ENCODE results near the gene KIF7.

Gene KIF7

DNA sequence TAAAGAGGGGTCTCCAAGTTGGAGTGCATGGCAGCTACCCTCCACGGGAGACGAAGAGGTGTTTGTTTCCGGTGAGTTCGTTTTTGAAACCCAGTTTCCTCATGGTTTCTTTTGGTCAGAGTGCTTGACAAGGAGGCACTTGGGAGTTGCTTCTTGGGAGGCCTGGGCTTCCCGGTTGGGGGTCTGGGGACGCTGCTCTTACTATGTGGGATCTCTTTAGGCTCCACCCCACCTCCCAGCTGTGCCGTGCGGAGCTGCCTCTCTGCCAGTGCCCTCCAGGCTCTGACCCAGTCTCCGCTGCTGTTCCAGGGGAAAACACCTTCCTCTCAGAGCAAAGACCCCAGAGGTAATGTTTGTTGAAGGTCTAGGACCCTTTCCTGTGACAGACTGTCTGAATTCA, 29.6 kb downstream of the KIF7 start:
- Histone ChIP-seq H3K9me3 (no peaks in the 10 kb centered on the region), H3K36me3 (peaks cover 98% of the 10 kb centered on the region), H4K20me1 (peaks cover 23% of the 10 kb centered on the region; the same call in 1 of the 2 replicates), H3K4me2 (no peak overlapping the region), H3K4me3 (no peak overlapping the region), H3K27ac (no peak overlapping the region), H3K9ac (no peak overlapping the region), H3K4me1 (peaks cover 25% of the 10 kb centered on the region), H3K27me3 (no peaks in the 10 kb centered on the region)
- no peak for TF ChIP-seq Cebpa-rat (IDR thresholded peaks at IDR 0.05)

DNA sequence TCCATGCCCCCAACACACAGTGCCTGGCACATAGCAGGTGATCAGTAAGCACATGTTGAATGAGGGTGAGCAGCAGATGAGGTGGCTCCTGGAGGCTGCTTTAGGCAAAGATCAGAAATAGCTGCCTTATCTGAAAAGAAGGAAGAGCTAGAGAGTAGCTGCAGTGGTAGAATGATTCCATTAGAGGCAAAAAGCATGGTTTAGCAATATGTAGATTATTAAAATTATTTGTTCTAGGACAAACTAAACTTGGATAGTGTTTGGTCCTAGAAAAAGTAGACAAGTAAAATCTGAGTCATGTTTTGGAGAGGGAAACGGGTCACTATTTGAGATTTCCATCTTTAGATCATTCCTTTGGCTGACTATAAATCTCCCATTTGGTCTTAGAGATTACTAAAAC, 32.1 kb downstream of the KIF7 start:
- Histone ChIP-seq H3K4me1 (peaks cover 19% of the 10 kb centered on the region), H3K4me2 (no peak overlapping the region), H3K27me3 (no peaks in the 10 kb centered on the region), H3K4me3 (no peak overlapping the region), H3K36me3 (peaks cover 100% of the 10 kb centered on the region), H3K27ac (no peak overlapping the region), H4K20me1 (peaks cover 23% of the 10 kb centered on the region; the same call in 1 of the 2 replicates), H3K9me3 (no peaks in the 10 kb centered on the region), H3K9ac (no peak overlapping the region)
- TF ChIP-seq Cebpa-rat (IDR thresholded peaks at IDR 0.05) = no peak

GRCh38 chr15:89621547-89621946, 33.7 kb downstream of the KIF7 start:
- no peak for TF ChIP-seq Cebpa-rat (IDR thresholded peaks at IDR 0.05)
- peaks cover 16% of the 10 kb centered on the region; the same call in 1 of the 2 replicates for H4K20me1 ChIP-seq
- H3K36me3 ChIP-seq = peaks cover 100% of the 10 kb centered on the region
- H3K4me1 ChIP-seq = peaks cover 2% of the 10 kb centered on the region; the same call in 1 of the 2 replicates
- no peak overlapping the region for H3K9ac ChIP-seq
- H3K27me3 ChIP-seq = no peaks in the 10 kb centered on the region
- no peak overlapping the region for H3K27ac ChIP-seq
- no peak overlapping the region for H3K4me2 ChIP-seq
- H3K4me3 ChIP-seq = no peak overlapping the region
- H3K9me3 ChIP-seq = no peaks in the 10 kb centered on the region

- H4K20me1 ChIP-seq = no peaks in the 10 kb centered on the region
- peaks cover 99% of the 10 kb centered on the region for H3K36me3 ChIP-seq
- H3K9ac ChIP-seq = no peak overlapping the region
- TF ChIP-seq Cebpa-rat (IDR thresholded peaks at IDR 0.05) = no peak
- no peaks in the 10 kb centered on the region for H3K4me1 ChIP-seq
- H3K4me3 ChIP-seq = no peak overlapping the region
- no peaks in the 10 kb centered on the region for H3K27me3 ChIP-seq
- no peak overlapping the region for H3K27ac ChIP-seq
- H3K4me2 ChIP-seq = no peak overlapping the region
- H3K9me3 ChIP-seq = peaks cover 20% of the 10 kb centered on the region
These were observed 39.0 kb downstream of the KIF7 start for GRCh38 chr15:89616228-89616627.

- H3K4me3 ChIP-seq = no peak overlapping the region
- no peaks in the 10 kb centered on the region for H3K27me3 ChIP-seq
- no peak overlapping the region for H3K4me2 ChIP-seq
- H3K4me1 ChIP-seq = no peaks in the 10 kb centered on the region
- H3K36me3 ChIP-seq = peaks cover 99% of the 10 kb centered on the region
- H4K20me1 ChIP-seq = no peaks in the 10 kb centered on the region
- peaks cover 22% of the 10 kb centered on the region for H3K9me3 ChIP-seq
- no peak overlapping the region for H3K9ac ChIP-seq
- no peak overlapping the region for H3K27ac ChIP-seq
- TF ChIP-seq Cebpa-rat (IDR thresholded peaks at IDR 0.05) = no peak
These were observed 40.1 kb downstream of the KIF7 start for GRCh38 chr15:89615135-89615534.

- no peaks in the 10 kb centered on the region for H3K27me3 ChIP-seq
- no peak overlapping the region for H3K27ac ChIP-seq
- no peaks in the 10 kb centered on the region for H3K4me1 ChIP-seq
- no peak for TF ChIP-seq Cebpa-rat (IDR thresholded peaks at IDR 0.05)
- no peak overlapping the region for H3K4me2 ChIP-seq
- H3K9me3 ChIP-seq = peaks cover 22% of the 10 kb centered on the region
- peaks cover 99% of the 10 kb centered on the region for H3K36me3 ChIP-seq
- no peak overlapping the region for H3K4me3 ChIP-seq
- H3K9ac ChIP-seq = no peak overlapping the region
- no peaks in the 10 kb centered on the region for H4K20me1 ChIP-seq
These were observed 41.1 kb downstream of the KIF7 start for GRCh38 chr15:89614164-89614563.

- H3K27ac ChIP-seq = no peak overlapping the region
- peaks cover 99% of the 10 kb centered on the region for H3K36me3 ChIP-seq
- no peak overlapping the region for H3K9ac ChIP-seq
- peaks cover 22% of the 10 kb centered on the region for H3K9me3 ChIP-seq
- H3K4me1 ChIP-seq = no peaks in the 10 kb centered on the region
- H3K4me2 ChIP-seq = no peak overlapping the region
- H3K27me3 ChIP-seq = no peaks in the 10 kb centered on the region
- H4K20me1 ChIP-seq = no peaks in the 10 kb centered on the region
- no peak overlapping the region for H3K4me3 ChIP-seq
- TF ChIP-seq Cebpa-rat (IDR thresholded peaks at IDR 0.05) = no peak
These were observed 42.2 kb downstream of the KIF7 start for GRCh38 chr15:89613031-89613430.

- no peak overlapping the region for H3K9ac ChIP-seq
- TF ChIP-seq Cebpa-rat (IDR thresholded peaks at IDR 0.05) = no peak
- H3K36me3 ChIP-seq = peaks cover 99% of the 10 kb centered on the region
- H4K20me1 ChIP-seq = no peaks in the 10 kb centered on the region
- H3K27me3 ChIP-seq = no peaks in the 10 kb centered on the region
- H3K27ac ChIP-seq = no peak overlapping the region
- H3K4me3 ChIP-seq = no peak overlapping the region
- H3K4me1 ChIP-seq = no peaks in the 10 kb centered on the region
- H3K4me2 ChIP-seq = no peak overlapping the region
- peaks cover 22% of the 10 kb centered on the region for H3K9me3 ChIP-seq
These were observed 44.0 kb downstream of the KIF7 start for GRCh38 chr15:89611317-89611716.

GRCh38 chr15:89599021-89599420, 56.2 kb downstream of the KIF7 start:
- TF ChIP-seq Cebpa-rat (IDR thresholded peaks at IDR 0.05) = no peak
- Histone ChIP-seq H4K20me1 (peaks cover 8% of the 10 kb centered on the region; the same call in 1 of the 2 replicates), H3K27me3 (no peaks in the 10 kb centered on the region), H3K4me1 (peaks cover 30% of the 10 kb centered on the region), H3K9ac (no peak overlapping the region), H3K9me3 (no peaks in the 10 kb centered on the region), H3K4me2 (no peak overlapping the region), H3K36me3 (peaks cover 82% of the 10 kb centered on the region), H3K4me3 (no peak overlapping the region), H3K27ac (no peak overlapping the region)

GRCh38 chr15:89593018-89593417, 62.2 kb downstream of the KIF7 start:
- TF ChIP-seq Cebpa-rat (IDR thresholded peaks at IDR 0.05) = no peak
- H4K20me1 ChIP-seq = peaks cover 23% of the 10 kb centered on the region
- peaks cover 81% of the 10 kb centered on the region for H3K36me3 ChIP-seq

DNA sequence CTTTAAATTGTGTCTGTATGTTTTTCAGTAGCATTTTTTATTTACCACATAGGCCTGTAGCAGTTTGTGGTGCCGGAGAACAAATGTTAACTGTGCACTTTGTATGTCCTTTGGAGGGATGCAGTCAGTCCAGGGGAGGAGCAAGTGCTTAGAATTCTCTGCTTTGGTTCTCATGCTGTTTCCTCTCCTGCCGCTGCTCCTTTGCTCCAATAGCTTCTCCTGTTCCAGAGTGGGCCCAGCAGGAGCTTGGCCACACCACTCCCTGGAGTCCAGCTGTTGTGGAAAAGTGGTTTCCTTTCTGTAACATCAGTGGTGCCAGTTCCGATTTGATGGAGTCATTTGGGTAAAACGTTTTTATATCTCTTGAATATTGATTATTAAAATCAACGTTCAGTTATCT, 63.4 kb downstream of the KIF7 start:
- Histone ChIP-seq H3K36me3 (peaks cover 91% of the 10 kb centered on the region), H3K27ac (no peak overlapping the region), H3K4me2 (no peak overlapping the region; the same call in 1 of the 2 replicates), H3K4me3 (no peak overlapping the region), H3K9me3 (no peaks in the 10 kb centered on the region), H3K9ac (no peak overlapping the region), H3K27me3 (no peaks in the 10 kb centered on the region), H4K20me1 (peaks cover 34% of the 10 kb centered on the region), H3K4me1 (peaks cover 21% of the 10 kb centered on the region)
- TF ChIP-seq Cebpa-rat (IDR thresholded peaks at IDR 0.05) = no peak

More at GRCh38 chr15:89593018-89593417, 62.2 kb downstream of the KIF7 start:
- no peaks in the 10 kb centered on the region for H3K27me3 ChIP-seq
- H3K9me3 ChIP-seq = no peaks in the 10 kb centered on the region
- H3K4me1 ChIP-seq = peaks cover 30% of the 10 kb centered on the region
- no peak overlapping the region for H3K27ac ChIP-seq
- H3K9ac ChIP-seq = no peak overlapping the region
- H3K4me2 ChIP-seq = no peak overlapping the region
- H3K4me3 ChIP-seq = no peak overlapping the region
